Body of pancreas (tissue), 4 donors: ENCODE data around the gene GYPC.

Source experiments
- POLR2A ChIP-seq, 3 donors: fragments of 450-650 bp; IDR thresholded peaks; one replicate each; pipeline ENCODE4 v1.6.1; 2016; ENCODE audit warnings: antibody characterized with exemption in 3 of 3, mild to moderate bottlenecking in 2 of 3
- TF ChIP-seq, protein P1 (sequence below), 7 experiments: fragments of 450-650 bp in 4 of 7; fragments of 200-600 bp in 3 of 7; sonication (generic) in 3 of 7; IDR thresholded peaks; one replicate each; pipeline ENCODE4 v1.5.1; 2016 to 2019; ENCODE audit warnings: antibody characterized with exemption in 7 of 7

- TF ChIP-seq POLR2A (IDR thresholded peaks at IDR 0.05), result no peak
- TF ChIP-seq, protein P1, sequence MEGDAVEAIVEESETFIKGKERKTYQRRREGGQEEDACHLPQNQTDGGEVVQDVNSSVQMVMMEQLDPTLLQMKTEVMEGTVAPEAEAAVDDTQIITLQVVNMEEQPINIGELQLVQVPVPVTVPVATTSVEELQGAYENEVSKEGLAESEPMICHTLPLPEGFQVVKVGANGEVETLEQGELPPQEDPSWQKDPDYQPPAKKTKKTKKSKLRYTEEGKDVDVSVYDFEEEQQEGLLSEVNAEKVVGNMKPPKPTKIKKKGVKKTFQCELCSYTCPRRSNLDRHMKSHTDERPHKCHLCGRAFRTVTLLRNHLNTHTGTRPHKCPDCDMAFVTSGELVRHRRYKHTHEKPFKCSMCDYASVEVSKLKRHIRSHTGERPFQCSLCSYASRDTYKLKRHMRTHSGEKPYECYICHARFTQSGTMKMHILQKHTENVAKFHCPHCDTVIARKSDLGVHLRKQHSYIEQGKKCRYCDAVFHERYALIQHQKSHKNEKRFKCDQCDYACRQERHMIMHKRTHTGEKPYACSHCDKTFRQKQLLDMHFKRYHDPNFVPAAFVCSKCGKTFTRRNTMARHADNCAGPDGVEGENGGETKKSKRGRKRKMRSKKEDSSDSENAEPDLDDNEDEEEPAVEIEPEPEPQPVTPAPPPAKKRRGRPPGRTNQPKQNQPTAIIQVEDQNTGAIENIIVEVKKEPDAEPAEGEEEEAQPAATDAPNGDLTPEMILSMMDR (IDR thresholded peaks at IDR 0.05), result no peak
These were observed 11.2 kb upstream of the GYPC start for GRCh38 chr2:126644630-126645191.
